NCI-H1092 treated with DMSO at 0.1 percent for 48 hours (cell line): Measurements from ENCODE around the gene PYM1.
"Not testable (repeated sequence)": the region's sequence is repeated elsewhere in the genome, so short reads cannot be mapped to it uniquely, and the experiment has no call there.

Source experiments
- DNase-seq: peaks from one replicate; lab custom pipeline; 2025; lab: John Stamatoyannopoulos, UW

The PYM1 gene

DNA sequence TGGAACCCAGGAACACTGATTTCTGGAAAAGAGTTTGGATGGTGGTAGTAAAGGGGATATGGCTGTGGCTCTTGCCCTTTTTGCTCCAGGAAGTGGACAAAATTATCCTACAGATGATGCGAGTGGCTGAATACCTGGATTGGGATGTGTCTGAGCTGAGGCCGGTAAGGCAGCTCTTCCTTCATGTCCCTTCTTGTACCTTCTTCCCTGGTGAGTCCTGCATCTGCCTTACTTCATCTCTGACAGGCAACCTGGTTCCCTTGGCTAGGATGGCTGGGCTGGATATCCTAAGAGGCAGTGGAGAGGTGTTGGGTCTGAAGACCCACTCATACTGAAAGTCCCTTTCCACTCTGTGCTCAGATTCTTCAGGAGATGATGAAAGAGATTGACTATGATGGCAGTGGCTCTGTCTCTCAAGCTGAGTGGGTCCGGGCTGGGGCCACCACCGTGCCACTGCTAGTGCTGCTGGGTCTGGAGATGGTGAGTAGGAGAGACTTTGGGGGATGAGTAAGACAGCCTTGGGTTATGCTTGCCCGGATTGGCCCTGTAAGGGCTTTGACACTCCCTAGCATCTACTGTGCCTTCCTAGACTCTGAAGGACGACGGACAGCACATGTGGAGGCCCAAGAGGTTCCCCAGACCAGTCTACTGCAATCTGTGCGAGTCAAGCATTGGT lies 11.3 kb upstream of the PYM1 start:
- no peak for DNase-seq

DNA sequence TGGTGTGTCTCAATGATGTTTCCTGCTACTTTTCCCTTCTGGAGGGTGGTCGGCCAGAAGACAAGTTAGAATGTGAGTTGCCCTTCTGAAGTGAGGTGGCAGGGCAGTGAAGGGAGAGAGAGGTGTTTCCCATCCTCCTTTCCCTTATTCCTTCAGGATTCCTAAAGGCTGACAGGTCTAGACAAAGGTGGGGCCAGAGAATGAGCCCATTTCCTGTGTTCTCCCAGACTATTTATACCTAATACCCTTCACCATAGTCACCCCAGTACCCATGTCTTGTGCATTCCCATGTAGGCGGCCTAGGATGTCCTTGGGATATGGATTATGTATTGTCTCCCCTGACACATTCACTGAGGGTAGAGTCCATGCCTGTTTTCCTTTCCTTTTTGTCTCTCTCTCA lies 10.3 kb upstream of the PYM1 start:
- DNase-seq: no peak

DNA sequence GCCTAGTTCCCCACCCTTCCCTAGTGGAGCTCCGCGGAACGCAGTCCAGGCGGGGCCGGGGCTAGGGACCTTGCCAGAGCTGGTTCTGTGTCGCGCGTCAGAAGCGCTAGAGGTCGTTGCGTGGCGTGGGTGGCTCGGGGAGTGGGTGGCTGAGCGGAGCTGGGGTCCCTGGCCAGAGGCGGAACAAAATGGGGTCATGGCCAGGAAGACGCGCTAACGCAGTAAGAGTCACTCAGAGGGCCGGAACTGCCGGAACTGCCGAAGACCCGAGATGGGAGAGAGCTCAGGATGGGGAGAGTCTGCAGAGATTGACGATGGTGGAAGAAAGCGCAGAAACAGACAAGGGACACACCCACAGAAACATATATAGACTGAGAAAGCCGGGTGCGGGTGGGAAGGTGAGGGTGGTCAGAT lies 8.1 kb upstream of the PYM1 start:
- DNase-seq: no peak

DNA sequence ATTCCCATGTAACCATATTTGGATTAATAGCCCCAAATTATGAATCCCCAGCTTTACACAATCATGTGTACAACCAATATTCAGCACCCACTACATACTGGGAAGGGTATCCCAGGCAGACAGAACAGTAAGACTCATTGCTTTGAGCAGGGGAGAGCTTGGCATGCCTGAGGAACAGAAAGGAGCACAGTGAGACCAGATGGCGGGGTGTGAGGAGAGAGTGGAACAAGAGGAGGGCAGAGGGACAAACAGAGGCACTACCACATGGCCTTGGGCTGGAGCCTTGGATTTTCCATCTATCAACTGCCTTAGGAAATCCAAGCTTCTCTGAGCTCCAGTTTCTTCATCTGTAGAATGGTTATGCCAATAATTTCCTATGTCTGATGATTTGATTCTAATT lies 7.1 kb upstream of the PYM1 start:
- no peak for DNase-seq

GRCh38 chr12:55933799-55934742 lies 6.4 kb upstream of the PYM1 start:
- no peak for DNase-seq

DNA sequence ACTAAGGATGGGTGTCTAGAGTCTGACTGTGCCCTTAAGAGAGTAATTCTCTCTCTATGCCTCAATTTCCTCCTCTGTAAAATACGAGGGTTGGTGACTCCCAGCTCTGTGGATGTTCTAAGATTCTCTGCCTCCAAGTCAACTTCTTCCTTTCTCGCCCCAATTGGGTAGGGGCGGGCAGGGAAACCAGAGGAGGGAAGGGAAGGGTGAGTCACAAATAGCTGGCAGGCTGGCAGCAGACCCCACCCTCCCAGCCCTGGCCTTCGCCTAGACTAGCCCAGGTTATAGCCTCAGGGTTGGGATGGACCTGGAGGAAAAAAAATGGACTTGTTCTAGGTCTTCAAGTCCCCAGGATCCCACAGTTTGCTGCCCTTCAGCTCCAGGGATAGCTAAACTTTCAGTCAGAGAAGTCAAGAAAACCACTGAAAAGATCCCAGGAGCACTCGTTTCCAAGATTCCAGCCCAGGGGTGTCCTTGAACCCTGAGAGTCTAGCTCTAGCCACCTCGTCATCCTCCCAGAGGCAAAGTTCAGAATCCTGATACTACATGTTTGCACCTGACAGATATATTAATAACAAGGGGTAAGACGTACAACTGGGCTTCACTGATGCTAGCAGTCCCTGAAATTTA lies 5.6 kb upstream of the PYM1 start:
- no peak for DNase-seq

- DNase-seq: no peak
Observed at GRCh38 chr12:55932551-55932910, 4.8 kb upstream of the PYM1 start.

DNA sequence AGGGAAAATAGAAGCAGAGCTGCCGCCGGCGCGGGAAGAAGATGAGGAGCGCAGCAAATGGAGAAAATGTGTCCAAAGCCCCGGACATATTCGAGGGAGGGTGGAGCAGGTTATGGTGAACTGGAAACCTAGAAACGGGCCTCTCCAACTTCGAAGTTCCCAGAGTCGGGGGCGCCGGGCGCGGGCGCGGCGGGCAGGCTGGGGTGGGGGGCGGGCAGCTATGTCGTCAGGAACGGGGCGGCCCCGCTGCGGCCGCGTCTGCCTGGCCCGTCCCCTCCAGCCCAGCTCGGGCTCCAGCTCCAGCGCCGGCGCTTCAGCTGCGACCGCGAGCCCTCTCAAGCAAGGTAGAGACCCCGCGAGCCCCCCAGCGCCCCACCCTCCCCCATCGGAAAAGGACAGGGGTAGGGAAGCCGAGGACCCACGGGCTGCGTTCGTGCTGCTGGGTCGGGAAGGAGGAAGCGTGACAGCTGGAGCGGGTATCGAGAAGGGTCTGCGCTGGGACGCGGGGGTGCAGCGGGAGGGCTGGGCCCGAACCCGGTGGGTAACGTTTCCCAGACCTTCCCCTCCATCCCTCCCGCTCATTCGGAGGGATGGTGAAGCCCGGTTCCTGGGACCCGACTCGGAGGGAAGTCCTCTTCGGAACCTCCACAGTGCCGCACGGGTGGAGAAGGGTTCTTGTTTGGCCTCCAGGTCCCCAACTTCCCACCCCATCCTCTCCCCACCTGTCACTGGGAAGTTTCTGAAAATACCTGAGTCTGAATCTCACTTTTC lies 4.3 kb upstream of the PYM1 start:
- no peak for DNase-seq

- DNase-seq: no peak
Observed at GRCh38 chr12:55931317-55931779, 3.7 kb upstream of the PYM1 start.

DNA sequence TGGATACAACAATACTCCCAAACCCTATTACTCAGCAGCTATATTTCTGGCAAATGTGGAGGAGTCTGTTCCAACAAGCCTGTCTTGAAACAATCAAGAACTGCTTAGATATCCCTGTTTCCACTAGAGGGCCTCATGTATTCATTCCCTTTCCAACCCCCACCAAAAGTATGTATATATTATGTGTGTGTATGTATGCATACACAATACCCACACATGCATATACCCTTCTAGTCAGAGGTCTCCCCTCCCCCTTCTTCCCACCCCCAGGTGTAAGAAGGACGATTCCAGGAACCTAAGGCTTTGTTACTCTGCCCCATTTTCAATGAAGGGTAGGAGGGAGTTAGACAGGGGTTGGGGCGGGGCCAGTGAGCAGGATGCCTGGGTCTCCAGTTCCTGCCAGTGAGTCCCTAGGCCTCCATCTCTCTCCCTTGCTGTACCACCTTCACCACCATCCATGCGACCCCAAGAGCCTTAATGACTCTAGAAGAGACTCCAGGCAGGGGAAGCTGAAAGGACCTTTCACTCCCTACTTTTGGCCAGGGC lies 3.1 kb upstream of the PYM1 start, which contains the start of gene DGKA:
Gene DGKA (plus strand): TSS at position 392 of the 546 bp plus-strand sequence. CDS start 5,342 bp downstream, outside the sequence.
- DNase-seq: peak; percentile 27

DNA sequence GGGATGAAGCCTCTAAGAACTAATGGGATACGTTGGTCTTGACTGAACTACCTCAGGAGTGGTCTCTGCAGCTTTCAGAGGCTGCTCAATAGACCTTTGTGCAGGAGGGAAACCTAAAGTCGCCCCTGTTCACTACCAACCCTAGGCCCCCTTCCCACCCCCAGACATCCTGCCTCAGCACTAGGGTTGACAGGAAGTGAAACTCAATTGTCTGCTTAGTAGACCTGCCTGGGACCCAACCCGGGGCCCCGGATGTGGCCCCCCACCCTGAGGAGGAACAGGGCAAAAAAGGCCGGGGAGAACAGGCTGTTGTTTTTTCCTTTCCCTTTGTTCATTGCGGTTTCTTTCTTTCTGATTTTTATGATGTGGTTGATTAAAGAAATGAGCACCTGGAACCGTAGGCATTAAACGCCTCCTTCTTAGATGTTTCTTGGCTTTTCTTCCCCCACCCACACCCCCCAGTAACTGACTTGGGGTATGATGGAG lies 1.7 kb upstream of the PYM1 start:
- no peak for DNase-seq

- DNase-seq: peak; percentile 87
Observed at GRCh38 chr12:55926738-55927587, 731 bp downstream of the PYM1 start.

DNA sequence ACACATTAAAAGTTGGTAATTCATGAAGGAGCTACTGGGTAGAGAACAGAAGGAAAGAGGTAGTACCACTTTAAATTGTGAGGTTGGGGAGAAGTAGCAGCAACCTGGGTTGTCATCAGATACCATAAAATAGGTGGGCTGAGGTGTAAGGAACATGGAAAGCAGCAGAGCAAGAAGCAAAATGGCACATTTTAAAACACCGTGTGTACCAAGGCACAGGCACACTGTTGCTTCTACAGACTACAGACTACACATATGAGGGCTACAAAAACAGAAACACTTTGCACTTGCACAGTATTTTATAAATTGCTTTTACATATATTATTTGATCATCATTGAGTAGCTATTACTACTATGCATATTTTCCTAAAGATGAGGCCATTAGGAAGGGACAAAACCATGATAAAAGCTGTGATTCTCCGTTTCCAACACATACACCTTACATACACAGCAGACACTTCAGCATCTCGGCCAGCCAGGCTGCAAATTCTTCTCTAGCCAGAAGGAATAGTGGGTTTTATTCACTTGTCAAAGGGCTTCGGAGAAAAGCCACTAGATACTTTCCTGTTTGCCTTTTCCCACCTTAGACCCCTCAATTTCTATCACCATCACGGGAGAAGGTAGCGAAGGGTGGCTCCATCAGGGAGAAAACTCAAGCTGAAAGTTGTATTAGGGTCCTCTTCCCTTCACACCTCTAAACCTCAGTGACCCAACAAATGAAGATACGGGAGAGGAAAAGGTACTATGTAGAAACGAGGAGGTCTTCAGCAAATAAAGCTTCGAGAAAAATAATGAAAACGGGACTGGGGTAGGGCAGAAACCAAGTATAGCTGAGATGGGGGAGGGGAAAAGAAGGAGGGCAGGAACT lies 1.6 kb downstream of the PYM1 start:
- no peak for DNase-seq

DNA sequence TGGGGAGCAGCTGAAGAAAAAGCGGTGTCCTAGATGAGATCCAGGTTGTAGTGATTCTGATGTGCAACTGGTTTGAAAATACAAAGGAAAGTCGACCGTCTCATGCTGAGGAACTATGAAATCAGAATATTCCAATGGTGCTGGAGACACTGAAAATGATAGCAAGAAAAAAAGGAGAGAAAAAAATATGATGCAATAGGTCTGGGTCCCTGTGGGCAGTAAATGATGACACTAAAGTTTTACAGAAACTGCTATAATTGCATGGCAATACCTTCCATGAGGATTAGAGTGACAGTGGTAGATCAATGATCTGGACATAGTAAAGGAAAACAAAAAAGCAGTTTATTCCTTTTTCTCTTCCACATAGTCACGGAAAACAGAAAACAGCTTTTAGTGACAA lies 2.3 kb downstream of the PYM1 start:
- DNase-seq: no peak

DNA sequence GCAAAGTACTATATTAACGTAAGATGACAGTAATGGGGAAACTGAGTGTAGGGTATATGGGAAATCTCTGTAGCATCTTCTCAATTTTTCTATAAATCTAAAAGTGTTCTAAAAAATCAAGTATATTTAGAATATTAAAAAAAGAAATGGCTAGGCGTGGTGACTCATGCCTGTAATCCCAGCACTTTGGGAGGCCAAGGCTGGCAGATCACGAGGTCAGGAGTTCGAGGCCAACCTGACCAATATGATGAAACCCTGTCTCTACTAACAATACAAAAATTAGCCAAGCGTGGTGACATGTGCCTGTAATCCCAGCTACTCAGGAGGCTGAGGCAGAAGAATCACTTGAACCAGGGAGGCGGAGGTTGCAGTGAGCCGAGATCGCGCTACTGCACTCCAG lies 4.0 kb downstream of the PYM1 start:
- DNase-seq: not testable (repeated sequence)

GRCh38 chr12:55922126-55922525 lies 5.6 kb downstream of the PYM1 start:
- DNase-seq: no peak

DNA sequence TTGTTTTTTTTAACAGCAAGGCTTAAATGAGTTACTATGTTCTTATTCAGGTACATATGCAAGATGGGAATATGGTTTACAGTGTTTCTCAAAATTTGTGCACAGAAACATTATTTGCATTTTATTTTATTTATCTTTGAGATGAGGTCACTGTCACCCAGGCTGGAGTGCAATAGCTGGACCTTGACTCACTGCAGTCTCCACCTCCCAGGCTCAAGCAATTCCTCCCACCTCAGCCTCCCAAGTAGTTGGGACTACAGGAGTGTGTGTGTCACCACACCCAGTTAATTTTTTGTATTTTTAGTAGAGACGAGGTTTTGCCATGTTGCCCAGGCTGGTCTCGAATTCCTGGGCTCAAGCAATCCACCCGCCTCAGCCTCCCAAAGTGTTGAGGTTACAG lies 8.7 kb downstream of the PYM1 start:
- DNase-seq: not testable (repeated sequence)

- no peak for DNase-seq
Observed at GRCh38 chr12:55915482-55915859, 12.2 kb downstream of the PYM1 start.

DNA sequence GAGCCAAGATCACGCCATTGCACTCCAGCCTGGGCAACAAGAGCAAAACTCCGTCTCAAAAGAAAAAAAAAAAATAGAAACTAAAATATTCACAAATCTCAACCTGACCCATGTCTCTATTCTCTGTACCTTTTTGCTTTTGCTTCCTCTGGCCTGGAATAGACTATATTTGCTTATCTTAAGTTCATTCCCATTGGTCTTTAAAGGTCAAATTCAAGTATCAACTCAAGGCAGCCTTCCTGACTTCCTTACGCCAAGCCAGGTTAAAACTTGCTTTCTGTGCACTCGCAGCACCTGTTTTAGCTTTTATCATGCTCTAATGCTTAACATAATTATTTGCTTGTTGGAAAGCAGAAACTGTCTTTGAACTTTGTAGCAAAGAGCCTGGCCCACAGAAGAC lies 14.8 kb downstream of the PYM1 start:
- no peak for DNase-seq

DNA sequence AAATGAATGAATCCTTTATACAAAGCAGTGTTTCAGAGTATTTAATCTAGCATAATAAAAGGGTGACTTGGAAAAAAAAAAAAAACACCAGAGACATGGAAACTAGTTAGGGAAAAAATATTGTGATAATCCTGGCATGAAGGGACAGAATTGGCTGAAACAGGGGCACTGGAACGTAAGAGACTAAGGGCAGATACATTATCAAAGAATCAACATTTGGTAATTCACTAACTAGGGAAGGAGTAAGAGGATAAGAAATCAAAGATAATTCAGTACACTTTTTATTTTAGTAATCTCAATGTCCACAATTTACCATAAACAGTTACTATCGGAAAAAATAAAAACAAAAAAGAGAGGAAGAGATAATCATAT lies 18.2 kb downstream of the PYM1 start:
- no peak for DNase-seq
